ENCODE measurements around the gene NKD1.

Gene NKD1

DNA sequence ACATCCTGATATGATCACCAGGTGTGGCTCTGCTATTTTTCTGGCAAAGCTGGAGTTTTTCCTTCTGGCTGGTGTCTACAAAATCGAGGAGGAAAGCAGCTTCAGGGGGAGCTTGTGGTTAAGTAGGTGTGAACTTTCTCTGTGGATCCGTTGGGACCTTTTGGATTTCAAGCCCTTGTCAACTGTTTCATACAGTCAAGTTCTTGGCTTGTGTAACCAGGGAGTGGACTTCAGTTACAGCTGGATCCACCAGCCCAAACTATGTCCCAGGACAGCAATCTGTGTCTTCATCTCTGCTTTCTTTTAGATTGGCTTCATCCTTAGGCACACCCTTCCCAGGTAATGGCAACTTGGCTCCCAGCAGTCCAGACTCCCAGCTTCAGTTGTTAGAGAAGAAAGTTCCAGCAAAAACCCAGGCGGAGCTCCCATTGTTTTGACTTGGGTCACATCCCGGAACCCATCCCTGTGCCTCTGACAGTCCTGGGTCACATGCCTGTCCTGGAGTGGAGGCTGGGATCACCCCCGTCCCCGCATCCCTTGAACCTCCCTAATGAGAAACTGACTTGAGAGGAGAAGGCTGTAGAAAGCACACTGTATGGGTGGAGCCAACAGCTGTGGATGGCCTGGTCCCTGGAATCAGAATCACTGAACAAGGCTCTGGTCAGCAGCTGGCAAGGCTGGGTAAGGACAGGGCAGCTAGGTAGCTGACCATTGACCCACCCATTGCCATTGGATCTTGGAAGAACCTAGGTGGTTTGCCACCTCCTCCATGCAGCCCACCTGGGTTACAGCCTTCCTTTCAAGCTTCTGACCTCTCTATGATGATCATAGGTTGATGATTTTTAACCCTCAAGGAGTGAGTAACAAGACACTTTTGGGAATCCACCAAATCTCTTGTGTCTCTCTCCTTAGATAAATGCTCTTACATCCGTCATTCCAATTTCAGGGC, 18.1 kb downstream of the NKD1 start:
- no peaks in the 10 kb centered on the region for H3K4me1 ChIP-seq (ENCODE audit: control insufficient read depth, low read depth, low read length)
- no peak overlapping the region for H3K4me3 ChIP-seq (ENCODE audit: low read length)
- no peaks in the 10 kb centered on the region for H3K27me3 ChIP-seq (ENCODE audit: control insufficient read depth, insufficient read depth, low read length)
- H3K9me3 ChIP-seq (ENCODE audit: control insufficient read depth, low read depth, low read length): no peaks in the 10 kb centered on the region
- H3K9ac ChIP-seq (ENCODE audit: low read length): no peak overlapping the region
- no peaks in the 10 kb centered on the region for H3K36me3 ChIP-seq (ENCODE audit: control insufficient read depth, low read depth, low read length)
- no peak overlapping the region for H3K27ac ChIP-seq (ENCODE audit: low read length)

DNA sequence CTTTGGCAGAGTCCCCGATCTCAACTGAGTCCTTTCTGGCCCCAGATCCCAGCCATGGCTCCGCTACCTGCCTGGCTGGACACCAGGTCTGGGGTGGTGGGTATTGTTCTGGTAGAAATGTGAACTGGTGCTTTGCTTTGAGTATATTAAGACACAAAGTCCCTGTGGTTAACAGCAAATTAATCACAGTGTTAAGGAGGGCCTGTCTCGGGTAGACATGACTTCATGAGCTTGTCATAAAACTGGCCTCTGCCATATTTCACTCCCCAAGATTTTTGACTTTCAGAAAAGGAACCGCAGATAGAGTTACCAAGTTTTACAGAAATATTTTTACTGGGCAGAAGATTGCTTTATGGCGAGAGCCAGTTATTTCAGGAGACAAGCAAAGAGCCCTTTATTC, 19.5 kb downstream of the NKD1 start:
- Histone ChIP-seq H3K27ac (ENCODE audit: low read length) (no peak overlapping the region), H3K9ac (ENCODE audit: low read length) (no peak overlapping the region), H3K36me3 (ENCODE audit: control insufficient read depth, low read depth, low read length) (no peaks in the 10 kb centered on the region), H3K4me3 (ENCODE audit: low read length) (no peak overlapping the region), H3K4me1 (ENCODE audit: control insufficient read depth, low read depth, low read length) (no peaks in the 10 kb centered on the region), H3K27me3 (ENCODE audit: control insufficient read depth, insufficient read depth, low read length) (no peaks in the 10 kb centered on the region), H3K9me3 (ENCODE audit: control insufficient read depth, low read depth, low read length) (no peaks in the 10 kb centered on the region)

- Histone ChIP-seq H3K27me3 (ENCODE audit: control insufficient read depth, insufficient read depth, low read length) (no peaks in the 10 kb centered on the region), H3K36me3 (ENCODE audit: control insufficient read depth, low read depth, low read length) (no peaks in the 10 kb centered on the region), H3K4me1 (ENCODE audit: control insufficient read depth, low read depth, low read length) (no peaks in the 10 kb centered on the region), H3K4me3 (ENCODE audit: low read length) (no peak overlapping the region), H3K9me3 (ENCODE audit: control insufficient read depth, low read depth, low read length) (no peaks in the 10 kb centered on the region), H3K9ac (ENCODE audit: low read length) (no peak overlapping the region), H3K27ac (ENCODE audit: low read length) (no peak overlapping the region)
Measured at GRCh38 chr16:50568187-50568815, 20.1 kb downstream of the NKD1 start.

- Histone ChIP-seq H3K27me3 (ENCODE audit: control insufficient read depth, insufficient read depth, low read length) (no peaks in the 10 kb centered on the region), H3K4me3 (ENCODE audit: low read length) (no peak overlapping the region), H3K9me3 (ENCODE audit: control insufficient read depth, low read depth, low read length) (no peaks in the 10 kb centered on the region), H3K9ac (ENCODE audit: low read length) (no peak overlapping the region), H3K4me1 (ENCODE audit: control insufficient read depth, low read depth, low read length) (no peaks in the 10 kb centered on the region), H3K36me3 (ENCODE audit: control insufficient read depth, low read depth, low read length) (no peaks in the 10 kb centered on the region), H3K27ac (ENCODE audit: low read length) (no peak overlapping the region)
Measured at GRCh38 chr16:50570354-50570753, 22.2 kb downstream of the NKD1 start.

DNA sequence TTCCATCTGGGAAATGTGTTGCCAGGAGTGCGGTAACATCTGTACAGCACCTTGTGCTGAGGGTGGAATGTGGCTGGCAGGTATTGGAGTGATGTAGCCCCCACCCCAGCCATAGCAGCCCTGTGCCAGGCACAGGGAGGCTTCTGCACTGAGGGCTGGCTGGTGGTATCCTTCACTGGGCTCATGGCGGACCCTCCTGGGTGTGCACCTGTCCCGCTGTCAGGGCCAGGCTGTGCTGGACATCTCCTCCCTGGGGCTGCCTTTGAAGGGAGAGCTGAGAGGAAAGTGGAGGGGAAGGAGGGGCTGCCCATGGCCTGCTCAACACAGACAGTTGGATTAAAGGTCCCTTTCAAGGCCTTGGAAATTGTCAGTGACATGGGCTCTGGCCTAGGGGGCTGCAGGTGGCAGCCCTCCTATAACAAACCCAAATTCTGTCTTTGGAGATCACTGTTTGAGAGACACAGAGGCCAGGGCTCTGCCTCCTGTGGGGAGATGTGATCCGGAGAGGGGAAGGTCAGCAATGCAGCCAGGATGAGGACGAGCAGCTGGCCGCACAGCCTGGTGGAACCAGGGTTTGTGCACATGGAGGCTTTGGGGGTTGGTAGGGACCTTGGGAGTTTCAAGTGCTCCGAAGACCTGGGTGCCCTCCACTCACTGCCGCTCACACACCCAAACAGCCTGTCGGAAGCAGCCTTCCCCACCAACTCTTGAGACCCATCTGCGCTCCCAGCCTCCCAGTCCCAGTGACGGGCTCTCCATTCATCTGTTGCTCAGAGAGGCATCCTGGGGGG, 22.8 kb downstream of the NKD1 start:
- Histone ChIP-seq H3K9me3 (ENCODE audit: control insufficient read depth, low read depth, low read length) (no peaks in the 10 kb centered on the region), H3K27me3 (ENCODE audit: control insufficient read depth, insufficient read depth, low read length) (no peaks in the 10 kb centered on the region), H3K27ac (ENCODE audit: low read length) (no peak overlapping the region), H3K4me1 (ENCODE audit: control insufficient read depth, low read depth, low read length) (no peaks in the 10 kb centered on the region), H3K36me3 (ENCODE audit: control insufficient read depth, low read depth, low read length) (no peaks in the 10 kb centered on the region), H3K9ac (ENCODE audit: low read length) (no peak overlapping the region), H3K4me3 (ENCODE audit: low read length) (no peak overlapping the region)

- no peak overlapping the region for H3K9ac ChIP-seq (ENCODE audit: low read length)
- H3K4me1 ChIP-seq (ENCODE audit: control insufficient read depth, low read depth, low read length): no peaks in the 10 kb centered on the region
- H3K4me3 ChIP-seq (ENCODE audit: low read length): no peak overlapping the region
- no peak overlapping the region for H3K27ac ChIP-seq (ENCODE audit: low read length)
- H3K27me3 ChIP-seq (ENCODE audit: control insufficient read depth, insufficient read depth, low read length): no peaks in the 10 kb centered on the region
- H3K9me3 ChIP-seq (ENCODE audit: control insufficient read depth, low read depth, low read length): no peaks in the 10 kb centered on the region
- no peaks in the 10 kb centered on the region for H3K36me3 ChIP-seq (ENCODE audit: control insufficient read depth, low read depth, low read length)
Measured at GRCh38 chr16:50571786-50572185, 23.6 kb downstream of the NKD1 start.

DNA sequence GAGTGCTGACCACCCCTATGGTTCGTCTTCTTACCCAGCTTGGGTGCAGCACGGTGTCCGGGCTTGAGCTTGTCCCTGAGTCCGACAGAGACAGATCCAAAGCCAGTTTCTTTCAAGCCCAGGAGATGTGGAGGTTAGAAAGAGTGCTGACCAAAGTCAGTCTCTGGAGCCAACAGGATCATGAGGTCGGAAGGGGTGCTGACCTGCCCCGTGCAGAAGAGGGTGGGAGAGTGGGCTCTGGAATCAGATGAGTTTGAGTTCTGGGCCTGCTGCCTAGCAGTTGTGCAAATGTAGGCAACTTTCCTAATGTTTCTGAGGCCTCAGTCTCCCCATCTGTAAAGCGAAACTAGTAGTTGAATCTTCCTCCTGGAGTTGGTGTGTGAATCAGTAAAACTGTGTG, 24.5 kb downstream of the NKD1 start:
- no peak overlapping the region for H3K27ac ChIP-seq (ENCODE audit: low read length)
- no peaks in the 10 kb centered on the region for H3K27me3 ChIP-seq (ENCODE audit: control insufficient read depth, insufficient read depth, low read length)
- H3K4me1 ChIP-seq (ENCODE audit: control insufficient read depth, low read depth, low read length): no peaks in the 10 kb centered on the region
- no peaks in the 10 kb centered on the region for H3K36me3 ChIP-seq (ENCODE audit: control insufficient read depth, low read depth, low read length)
- H3K9ac ChIP-seq (ENCODE audit: low read length): no peak overlapping the region
- H3K9me3 ChIP-seq (ENCODE audit: control insufficient read depth, low read depth, low read length): no peaks in the 10 kb centered on the region
- H3K4me3 ChIP-seq (ENCODE audit: low read length): no peak overlapping the region

- no peak overlapping the region for H3K9ac ChIP-seq (ENCODE audit: low read length)
- no peaks in the 10 kb centered on the region for H3K36me3 ChIP-seq (ENCODE audit: control insufficient read depth, low read depth, low read length)
- H3K4me3 ChIP-seq (ENCODE audit: low read length): no peak overlapping the region
- no peak overlapping the region for H3K27ac ChIP-seq (ENCODE audit: low read length)
- no peaks in the 10 kb centered on the region for H3K4me1 ChIP-seq (ENCODE audit: control insufficient read depth, low read depth, low read length)
- H3K27me3 ChIP-seq (ENCODE audit: control insufficient read depth, insufficient read depth, low read length): no peaks in the 10 kb centered on the region
- no peaks in the 10 kb centered on the region for H3K9me3 ChIP-seq (ENCODE audit: control insufficient read depth, low read depth, low read length)
Measured at GRCh38 chr16:50573279-50573678, 25.1 kb downstream of the NKD1 start.

GRCh38 chr16:50573947-50574744, 25.9 kb downstream of the NKD1 start:
- no peaks in the 10 kb centered on the region for H3K9me3 ChIP-seq (ENCODE audit: control insufficient read depth, low read depth, low read length)
- H3K36me3 ChIP-seq (ENCODE audit: control insufficient read depth, low read depth, low read length): no peaks in the 10 kb centered on the region
- no peak overlapping the region for H3K9ac ChIP-seq (ENCODE audit: low read length)
- no peak overlapping the region for H3K4me3 ChIP-seq (ENCODE audit: low read length)
- no peaks in the 10 kb centered on the region for H3K4me1 ChIP-seq (ENCODE audit: control insufficient read depth, low read depth, low read length)
- H3K27me3 ChIP-seq (ENCODE audit: control insufficient read depth, insufficient read depth, low read length): no peaks in the 10 kb centered on the region
- no peak overlapping the region for H3K27ac ChIP-seq (ENCODE audit: low read length)

DNA sequence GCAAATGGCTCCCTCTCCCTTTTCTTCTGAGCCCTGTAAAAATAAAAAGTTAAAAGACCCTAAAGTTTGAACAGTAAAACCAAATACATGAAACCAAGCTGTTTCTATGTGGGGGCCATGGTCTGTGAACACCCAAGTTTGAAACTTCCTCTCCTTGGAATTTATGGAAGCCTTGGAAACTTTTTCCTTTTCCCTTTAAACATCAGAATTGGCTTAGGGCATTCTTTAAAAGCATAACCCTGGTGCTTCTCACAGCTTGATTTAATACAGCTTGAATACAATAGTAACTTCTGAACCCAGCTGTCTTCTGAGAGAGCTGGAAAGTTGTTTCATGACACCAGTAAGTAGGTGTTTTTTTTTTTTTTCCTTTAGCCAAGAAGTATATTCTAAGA, 26.5 kb downstream of the NKD1 start:
- no peaks in the 10 kb centered on the region for H3K36me3 ChIP-seq (ENCODE audit: control insufficient read depth, low read depth, low read length)
- H3K4me1 ChIP-seq (ENCODE audit: control insufficient read depth, low read depth, low read length): no peaks in the 10 kb centered on the region
- H3K27ac ChIP-seq (ENCODE audit: low read length): no peak overlapping the region

GRCh38 chr16:50575743-50576142, 27.5 kb downstream of the NKD1 start:
- no peaks in the 10 kb centered on the region for H3K36me3 ChIP-seq (ENCODE audit: control insufficient read depth, low read depth, low read length)
- no peaks in the 10 kb centered on the region for H3K9me3 ChIP-seq (ENCODE audit: control insufficient read depth, low read depth, low read length)
- H3K4me3 ChIP-seq (ENCODE audit: low read length): no peak overlapping the region
- H3K27me3 ChIP-seq (ENCODE audit: control insufficient read depth, insufficient read depth, low read length): no peaks in the 10 kb centered on the region
- no peak overlapping the region for H3K27ac ChIP-seq (ENCODE audit: low read length)
- H3K4me1 ChIP-seq (ENCODE audit: control insufficient read depth, low read depth, low read length): peaks cover under 1% of the 10 kb centered on the region
- no peak overlapping the region for H3K9ac ChIP-seq (ENCODE audit: low read length)

More for the DNA sequence above, 26.5 kb downstream of the NKD1 start:
- Histone ChIP-seq H3K4me3 (ENCODE audit: low read length) (no peak overlapping the region), H3K27me3 (ENCODE audit: control insufficient read depth, insufficient read depth, low read length) (no peaks in the 10 kb centered on the region), H3K9me3 (ENCODE audit: control insufficient read depth, low read depth, low read length) (no peaks in the 10 kb centered on the region), H3K9ac (ENCODE audit: low read length) (no peak overlapping the region)
